Measurements from ENCODE around the gene PLXNC1.

The PLXNC1 gene

GRCh38 chr12:94193168-94193567 is 44.8 kb downstream of the PLXNC1 start:
- DNase-seq (ENCODE audit: low spot score) = no peak
- TF ChIP-seq CTCF (IDR thresholded peaks at IDR 0.05; ENCODE audit: extremely low read depth, insufficient read depth, missing control alignments) = no peak
- in situ Hi-C loops (cut with MboI; ENCODE audit: low pct_unique_long_range_greater_than_20kb, low sequenced_read_pairs, unreplicated experiment) = no loop called here

- DNase-seq (ENCODE audit: low spot score) = no peak
- in situ Hi-C loops (cut with MboI; ENCODE audit: low pct_unique_long_range_greater_than_20kb, low sequenced_read_pairs, unreplicated experiment) = no loop called here
- TF ChIP-seq CTCF (IDR thresholded peaks at IDR 0.05; ENCODE audit: extremely low read depth, insufficient read depth, missing control alignments) = no peak
Observed at GRCh38 chr12:94195483-94195882, 47.1 kb downstream of the PLXNC1 start.

DNA sequence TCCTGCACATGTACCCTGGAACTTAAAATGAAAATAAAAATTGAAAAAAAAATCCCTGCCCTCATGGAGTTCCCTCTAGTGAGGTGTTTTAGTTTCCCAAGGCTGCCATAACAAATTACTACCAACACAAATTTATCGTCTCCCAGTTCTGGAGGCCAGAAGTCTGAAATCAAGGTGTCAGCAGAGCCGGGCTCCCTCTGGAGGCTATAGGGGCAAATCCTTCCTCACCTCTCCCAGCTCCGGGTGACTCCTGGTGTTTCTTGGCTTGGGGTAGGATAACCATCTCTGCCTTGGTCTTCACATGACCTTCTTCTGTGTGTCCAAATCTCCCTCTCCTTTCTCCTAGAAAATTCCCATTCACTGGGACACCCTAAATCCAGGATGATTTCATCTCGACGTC is 50.1 kb downstream of the PLXNC1 start:
- no peak for TF ChIP-seq CTCF (IDR thresholded peaks at IDR 0.05; ENCODE audit: extremely low read depth, insufficient read depth, missing control alignments)
- in situ Hi-C loops (cut with MboI; ENCODE audit: low pct_unique_long_range_greater_than_20kb, low sequenced_read_pairs, unreplicated experiment) = no loop called here
- DNase-seq (ENCODE audit: low spot score) = no peak

DNA sequence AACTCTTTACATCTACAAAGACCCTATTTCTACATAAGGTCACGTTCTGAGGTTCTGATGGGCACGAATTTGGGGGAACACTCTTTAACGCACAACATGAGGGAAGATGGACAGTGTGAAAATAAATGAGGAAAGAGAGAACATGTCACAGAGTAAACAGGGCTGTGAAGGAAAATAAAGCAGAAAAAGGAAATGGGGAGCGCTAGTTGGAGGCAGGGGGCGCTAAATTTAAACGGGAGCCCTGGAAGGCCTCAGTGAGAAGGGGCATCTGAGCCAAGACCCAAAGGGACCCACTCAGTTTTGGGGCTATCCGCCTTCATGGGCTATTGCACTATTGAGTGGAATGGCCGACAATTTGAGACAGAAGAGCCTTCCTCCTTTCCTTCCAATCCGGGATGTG is 50.5 kb downstream of the PLXNC1 start:
- in situ Hi-C loops (cut with MboI; ENCODE audit: low pct_unique_long_range_greater_than_20kb, low sequenced_read_pairs, unreplicated experiment) = no loop called here
- TF ChIP-seq CTCF (IDR thresholded peaks at IDR 0.05; ENCODE audit: extremely low read depth, insufficient read depth, missing control alignments) = no peak
- DNase-seq (ENCODE audit: low spot score) = no peak

GRCh38 chr12:94200069-94200468 is 51.7 kb downstream of the PLXNC1 start:
- in situ Hi-C loops (cut with MboI; ENCODE audit: low pct_unique_long_range_greater_than_20kb, low sequenced_read_pairs, unreplicated experiment) = no loop called here
- no peak for DNase-seq (ENCODE audit: low spot score)
- no peak for TF ChIP-seq CTCF (IDR thresholded peaks at IDR 0.05; ENCODE audit: extremely low read depth, insufficient read depth, missing control alignments)

- TF ChIP-seq CTCF (IDR thresholded peaks at IDR 0.05; ENCODE audit: extremely low read depth, insufficient read depth, missing control alignments) = no peak
- no peak for DNase-seq (ENCODE audit: low spot score)
- in situ Hi-C loops (cut with MboI; ENCODE audit: low pct_unique_long_range_greater_than_20kb, low sequenced_read_pairs, unreplicated experiment) = no loop called here
Observed at GRCh38 chr12:94200695-94201094, 52.3 kb downstream of the PLXNC1 start.
